Stimulated activated CD4-positive, alpha-beta T cell treated with anti-CD3 and anti-CD28 coated beads, TNF-alpha, amount 100 ng/mL, for 48 hours (primary cell): ENCODE results near the gene KDM5B.

Experiments used
- DNase-seq, 3 donors: peaks; one replicate each; pipeline ENCODE4 v3.0.0-alpha.2; 2020; ENCODE audit warnings: low read depth in 3 of 3

KDM5B gene

DNA sequence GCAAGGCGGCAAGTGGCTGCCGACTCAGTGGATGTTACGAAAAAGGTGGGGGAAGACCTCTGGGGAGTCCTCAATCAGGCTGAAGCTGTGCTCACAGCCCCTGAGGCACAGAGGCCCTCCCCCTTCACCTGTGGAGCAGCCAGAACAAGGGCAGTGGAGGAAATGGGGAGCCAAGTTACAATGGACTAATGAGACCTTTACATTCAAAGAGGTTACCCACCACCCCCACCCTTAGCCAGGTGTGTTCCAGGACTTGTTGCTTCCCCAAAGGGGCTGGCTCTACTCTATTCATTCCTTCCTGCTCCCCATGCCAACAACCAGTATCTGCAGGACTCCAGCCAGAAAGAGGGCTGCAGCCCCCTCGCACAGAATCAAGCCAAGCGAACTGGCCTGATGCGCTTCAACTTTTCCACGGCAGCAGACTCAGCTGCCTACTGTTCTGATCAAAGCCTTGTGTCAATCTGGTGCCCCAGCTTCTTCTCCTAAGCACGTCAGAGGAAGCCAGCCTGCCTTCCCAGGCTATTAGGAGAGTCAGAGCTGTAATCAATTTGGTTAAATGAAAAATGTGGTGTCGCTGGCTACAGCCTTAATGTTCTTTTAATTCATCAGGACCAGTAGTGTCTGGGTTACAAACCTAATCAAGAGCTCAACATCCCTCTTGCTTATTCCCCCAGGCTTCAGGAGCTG is 96.1 kb downstream of the KDM5B start:
- DNase-seq, result no peak

- no peak for DNase-seq
These were observed 97.9 kb downstream of the KDM5B start, which contains the start of gene SYT2 for GRCh38 chr1:202710070-202711045. SYT2 (minus strand) TSS chr1:202710454; CDS start chr1:202605772, 104,682 bp downstream.

DNA sequence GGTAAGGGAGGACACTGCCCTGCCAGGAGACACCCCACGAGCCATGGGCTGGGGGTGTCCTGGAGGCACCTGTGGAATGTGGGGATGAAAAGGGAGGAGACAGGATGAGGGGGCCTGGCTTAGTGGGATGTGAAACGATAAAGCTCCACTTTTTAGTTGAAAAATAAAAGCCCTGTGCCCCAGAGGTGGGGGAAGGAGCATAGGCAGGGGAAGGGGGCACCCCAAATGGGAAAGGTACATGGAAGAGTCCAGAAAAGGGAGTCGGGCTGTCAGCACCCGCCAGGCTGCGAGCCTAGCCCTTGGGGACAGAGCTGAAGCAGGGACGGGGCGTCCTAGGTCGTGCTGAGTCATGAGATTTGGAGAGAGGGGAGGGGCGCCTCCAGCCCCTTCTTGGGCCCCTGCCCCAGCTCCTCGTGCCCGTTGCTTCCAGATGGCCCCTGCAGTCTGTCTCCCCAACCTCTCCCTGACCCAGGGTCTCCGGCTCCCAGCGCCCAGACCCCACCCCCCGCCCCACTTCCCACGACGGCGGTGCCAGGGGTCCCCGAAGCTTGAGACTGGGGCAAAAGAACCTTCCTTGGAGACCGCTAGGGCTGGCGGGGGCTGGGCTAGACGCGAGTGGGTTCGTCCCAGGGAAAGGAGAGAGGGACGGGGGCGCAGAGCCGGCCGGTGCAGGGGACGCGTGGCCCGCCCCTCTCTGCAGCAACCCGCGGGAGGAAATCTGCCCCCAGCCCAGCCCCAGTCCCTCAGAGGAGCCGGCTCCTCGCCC is 98.8 kb downstream of the KDM5B start:
- no peak for DNase-seq

DNA sequence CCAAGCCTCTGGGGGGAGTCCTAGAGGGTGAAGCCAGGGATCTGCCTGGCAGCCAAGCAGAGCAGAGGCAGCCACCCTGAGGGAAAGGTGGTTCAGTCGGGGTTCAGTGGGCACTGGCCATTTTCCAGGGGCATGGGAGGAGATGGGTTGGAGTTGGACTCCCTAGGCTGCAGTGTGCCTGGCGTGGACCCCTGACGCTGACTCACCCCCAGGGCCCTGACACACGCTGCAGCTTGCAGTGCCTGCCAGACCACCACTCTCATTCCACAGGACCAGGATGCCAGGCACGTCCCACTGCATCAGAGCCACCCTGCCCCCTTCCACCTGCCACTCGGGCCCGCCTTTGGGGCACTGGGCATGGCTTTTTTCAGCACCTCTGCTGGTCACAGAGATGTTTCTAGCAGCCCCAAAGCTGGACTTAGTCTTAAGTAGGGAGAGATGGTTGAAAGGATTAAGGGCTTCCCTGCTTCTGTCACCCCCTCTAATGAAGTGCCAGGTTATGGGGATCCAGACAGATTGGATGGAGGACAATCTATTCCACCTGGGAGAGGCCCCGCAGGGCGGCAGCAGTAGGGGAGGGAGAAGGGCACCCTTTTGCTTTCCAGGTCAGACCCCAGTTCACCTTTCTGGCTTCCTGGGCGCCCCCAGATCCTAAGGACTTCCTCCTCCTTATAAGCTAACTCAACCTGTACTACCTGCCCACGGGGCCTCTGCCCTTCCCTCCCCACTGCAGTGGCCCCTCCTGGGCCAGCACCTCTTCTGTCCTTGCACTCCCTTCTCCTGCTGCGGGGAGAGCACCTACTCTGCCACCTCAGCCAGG is 99.6 kb downstream of the KDM5B start:
- no peak for DNase-seq

GRCh38 chr1:202706851-202707250 is 101.4 kb downstream of the KDM5B start:
- DNase-seq, result no peak

- DNase-seq, result no peak
These were observed 103.6 kb downstream of the KDM5B start for GRCh38 chr1:202704601-202705000.

GRCh38 chr1:202703191-202703590 is 105.0 kb downstream of the KDM5B start:
- DNase-seq, result no peak

DNA sequence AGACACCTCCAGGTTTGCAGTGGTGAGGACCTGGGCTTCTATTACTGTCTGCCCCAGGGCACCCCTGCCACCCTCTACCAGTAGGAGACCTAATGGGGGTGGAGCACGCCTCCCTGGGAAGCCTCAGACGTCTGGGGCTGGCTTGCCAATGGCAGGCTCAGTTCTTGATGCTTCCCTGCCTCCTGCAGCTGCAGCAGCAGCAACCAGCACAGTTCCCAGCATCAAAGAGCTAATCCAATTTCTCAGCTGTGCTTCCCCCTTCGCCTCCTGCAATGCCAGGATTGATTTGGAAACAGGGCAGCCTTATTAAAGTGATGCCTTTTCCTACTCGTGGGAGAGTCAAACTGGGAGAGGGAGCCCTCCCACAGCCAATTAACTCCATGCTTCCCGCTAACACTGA is 106.1 kb downstream of the KDM5B start:
- DNase-seq, result no peak

DNA sequence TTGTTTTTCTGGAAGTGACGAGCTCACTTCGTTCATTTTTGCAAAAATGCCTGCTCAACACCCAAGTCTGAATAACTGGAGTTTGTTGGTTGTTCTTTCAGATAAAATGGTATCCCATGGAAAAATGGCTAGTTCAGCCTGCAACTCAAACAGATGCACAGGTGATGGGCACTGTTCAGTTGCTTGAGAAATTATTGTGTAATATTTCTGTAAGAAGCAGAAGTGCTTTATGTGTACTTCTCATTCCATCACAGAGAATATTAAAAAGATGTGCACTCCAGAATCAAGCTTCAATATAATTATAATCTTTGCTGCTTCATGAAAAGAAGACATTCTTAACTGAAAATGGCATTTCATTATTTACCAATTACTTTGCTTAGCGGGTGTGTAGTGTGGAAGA is 107.0 kb downstream of the KDM5B start:
- DNase-seq, result no peak

DNA sequence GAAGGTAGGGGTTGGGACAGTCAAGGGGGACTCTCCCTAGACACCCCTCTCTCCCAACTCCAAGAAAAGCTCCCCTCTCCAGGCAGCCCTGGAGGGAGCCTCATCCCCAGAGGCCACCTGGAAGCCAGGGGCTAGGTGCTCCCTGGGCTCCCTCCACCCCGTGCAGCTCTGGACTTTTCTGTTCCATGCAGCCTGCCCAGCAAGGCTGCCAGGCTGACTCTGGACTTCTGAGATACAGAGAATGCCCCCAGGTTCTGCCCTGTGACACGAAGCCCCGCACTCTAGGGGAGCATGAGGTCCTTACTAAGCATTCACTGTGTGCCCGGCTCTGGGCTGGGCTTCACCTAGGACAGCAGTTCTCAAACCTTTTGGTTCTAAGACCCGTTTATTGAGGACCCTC is 108.2 kb downstream of the KDM5B start:
- no peak for DNase-seq

- DNase-seq, result no peak
These were observed 109.9 kb downstream of the KDM5B start for GRCh38 chr1:202698276-202698675.

- no peak for DNase-seq
These were observed 111.2 kb downstream of the KDM5B start for GRCh38 chr1:202697038-202697437.

- DNase-seq, result no peak
These were observed 113.9 kb downstream of the KDM5B start for GRCh38 chr1:202694314-202694713.

DNA sequence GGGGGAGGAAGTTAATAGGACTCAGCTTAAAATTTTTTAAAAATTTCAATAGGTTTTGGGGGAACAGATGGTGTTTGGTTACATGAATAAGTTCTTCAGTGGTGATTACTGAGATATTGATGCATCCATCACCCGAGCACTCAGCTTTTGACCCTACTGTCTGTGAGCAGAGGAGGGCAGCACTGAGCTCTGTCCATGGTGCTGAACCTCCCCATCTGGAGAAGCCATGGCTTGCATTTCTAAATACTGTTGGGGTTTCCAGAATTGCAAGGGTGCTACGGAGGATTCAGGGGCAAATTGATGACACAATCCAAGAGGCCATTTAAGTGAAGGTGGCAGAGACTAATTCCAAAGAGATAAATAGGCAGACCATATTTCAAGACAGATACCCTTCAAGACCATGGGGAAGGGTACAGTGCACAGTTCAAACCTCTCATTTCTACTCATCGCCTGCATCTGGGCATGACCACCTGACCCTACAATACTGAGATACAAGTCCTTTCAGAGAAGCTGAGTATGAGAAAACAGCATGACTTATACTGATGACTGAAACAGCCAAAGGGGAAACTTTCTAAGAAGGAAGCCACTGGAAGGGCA is 115.2 kb downstream of the KDM5B start:
- peak; percentile 21 to 61 (median 43) for DNase-seq

DNA sequence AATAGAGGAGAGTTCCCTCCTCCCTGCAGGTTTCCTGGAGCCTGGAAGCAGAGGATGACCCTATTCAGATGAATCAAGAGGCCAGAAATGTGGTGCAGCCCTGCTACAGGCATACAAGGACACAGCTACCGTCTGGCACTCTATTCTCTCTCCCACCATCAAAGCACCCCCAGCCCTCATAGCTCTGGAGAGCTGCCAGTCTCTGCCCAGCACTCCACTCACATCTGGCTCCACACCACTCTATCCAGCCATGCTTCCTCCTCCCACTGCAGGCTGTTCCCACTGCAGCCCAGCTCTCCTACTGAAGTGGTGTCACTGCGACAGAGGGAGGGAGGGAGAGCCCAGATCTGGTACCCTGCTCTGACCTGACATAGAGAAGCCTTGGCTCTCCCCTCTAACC is 116.4 kb downstream of the KDM5B start:
- no peak for DNase-seq

- no peak for DNase-seq
These were observed 118.5 kb downstream of the KDM5B start for GRCh38 chr1:202689493-202690342.

DNA sequence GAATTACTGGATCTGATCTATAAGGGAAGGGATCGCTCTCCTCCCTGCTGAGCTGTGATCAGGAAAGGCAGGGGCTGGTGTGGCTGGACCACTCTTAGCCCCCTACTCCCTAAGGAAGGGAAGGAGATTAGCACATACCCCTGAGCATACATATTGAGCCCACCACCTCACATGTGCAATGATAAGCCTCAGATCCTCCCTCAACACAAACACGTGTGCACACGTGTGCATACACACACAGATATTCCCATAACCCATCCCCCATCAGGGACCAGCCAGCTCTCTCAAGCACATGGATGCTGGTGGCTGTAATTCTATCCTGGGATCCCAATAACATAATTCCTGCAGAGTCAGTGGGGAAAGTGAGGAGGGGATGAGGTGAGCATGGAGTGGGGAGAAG is 119.1 kb downstream of the KDM5B start:
- DNase-seq, result no peak

GRCh38 chr1:202688401-202688800 is 119.8 kb downstream of the KDM5B start:
- no peak for DNase-seq

GRCh38 chr1:202687798-202688197 is 120.4 kb downstream of the KDM5B start:
- DNase-seq, result no peak

- no peak for DNase-seq
These were observed 120.9 kb downstream of the KDM5B start for GRCh38 chr1:202687370-202687769.
